Measurements from ENCODE around the gene FMNL1.

The FMNL1 gene

DNA sequence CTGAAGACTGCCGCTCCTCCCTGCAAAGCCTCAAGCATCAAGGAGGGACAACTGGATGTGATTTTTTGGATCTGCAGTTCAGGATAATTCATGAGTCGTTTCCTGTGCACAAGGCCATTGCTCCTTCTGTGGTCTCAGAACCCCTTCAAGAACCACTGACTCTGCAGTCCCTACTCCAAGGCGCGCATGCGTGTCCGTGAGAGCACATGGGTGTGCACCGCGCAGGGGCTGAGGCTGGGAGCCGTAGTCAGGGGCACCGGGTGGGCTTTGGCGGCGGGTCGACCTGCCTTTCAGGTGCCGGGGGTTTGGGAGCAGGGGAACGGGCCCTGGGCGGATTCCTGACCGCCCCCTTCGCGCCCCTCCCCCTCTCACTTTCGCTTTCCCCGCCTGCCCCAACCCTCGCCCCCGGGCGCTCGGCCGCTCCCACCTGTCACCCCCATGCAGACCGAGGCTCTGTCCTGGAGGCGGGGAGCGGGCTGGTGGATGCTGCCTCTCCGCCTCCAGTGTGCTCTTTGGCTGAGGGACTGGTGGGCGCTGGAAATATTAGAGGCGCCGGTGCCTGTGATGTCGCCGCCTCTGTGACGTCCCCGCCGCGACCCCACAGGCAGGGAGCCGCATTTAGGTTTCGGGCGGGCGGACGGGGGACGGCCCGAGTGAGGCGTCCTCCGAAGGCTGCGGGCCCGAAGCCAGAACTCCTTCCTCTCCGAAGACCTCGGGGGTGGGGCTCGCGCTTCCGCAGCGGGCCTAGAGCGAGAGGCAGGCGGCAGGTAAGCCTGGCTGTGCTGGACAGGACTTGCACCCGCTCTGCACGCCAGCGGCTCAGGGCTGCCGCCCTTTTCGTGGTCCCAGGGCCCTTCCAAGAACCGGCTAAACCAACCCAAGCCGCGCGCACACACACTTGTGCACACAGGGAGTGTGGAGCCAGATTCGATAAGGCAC lies 40.2 kb downstream of the FMNL1 start, which contains the start of gene SPATA32:
TSS of gene SPATA32 (minus strand) at position 518 of the 939 bp plus-strand sequence. CDS start at position 440, 78 bp downstream.
- peak; percentile 62 for DNase-seq

- no peak for DNase-seq
Observed at GRCh38 chr17:45262516-45263476, 41.1 kb downstream of the FMNL1 start.

DNA sequence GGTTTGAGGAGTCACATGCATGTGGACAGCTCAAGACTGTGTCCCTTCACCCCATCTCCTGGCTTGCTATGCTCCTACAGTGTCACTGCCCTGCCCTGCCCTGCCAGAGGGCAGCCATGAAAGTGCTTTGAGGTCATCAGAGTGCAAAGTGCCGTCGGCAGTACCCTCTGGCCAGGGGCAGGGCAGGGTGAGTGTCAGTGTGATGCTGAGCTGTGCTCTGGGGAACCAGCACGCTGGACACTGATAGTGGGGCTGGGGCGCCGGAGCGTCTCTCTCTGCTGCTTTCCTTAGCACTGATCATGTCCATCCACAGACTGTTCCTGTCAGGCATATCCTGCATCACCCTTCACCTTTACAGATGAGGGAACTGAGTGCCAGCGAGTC lies 41.8 kb downstream of the FMNL1 start:
- DNase-seq, result no peak

DNA sequence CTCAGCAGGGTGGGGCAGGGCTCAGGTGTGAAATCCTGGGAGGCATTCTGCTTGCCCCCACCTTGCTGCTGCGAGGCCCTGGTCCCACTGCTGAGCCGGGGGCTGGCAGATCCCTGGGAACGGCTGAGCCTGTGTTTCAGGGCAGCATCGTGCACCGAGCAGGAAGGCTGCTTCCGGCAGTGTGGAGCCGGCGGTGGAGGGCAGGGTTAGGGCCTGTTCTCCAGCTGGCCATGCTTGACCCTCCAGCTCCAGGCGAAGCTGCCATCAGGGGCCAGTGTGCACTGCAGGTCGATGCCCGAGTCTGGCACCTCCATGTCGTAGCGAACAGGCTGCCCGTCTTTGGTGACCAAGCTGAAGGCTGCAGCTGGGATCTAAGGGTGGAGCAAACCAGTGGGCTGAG lies 42.7 kb downstream of the FMNL1 start:
- no peak for DNase-seq

DNA sequence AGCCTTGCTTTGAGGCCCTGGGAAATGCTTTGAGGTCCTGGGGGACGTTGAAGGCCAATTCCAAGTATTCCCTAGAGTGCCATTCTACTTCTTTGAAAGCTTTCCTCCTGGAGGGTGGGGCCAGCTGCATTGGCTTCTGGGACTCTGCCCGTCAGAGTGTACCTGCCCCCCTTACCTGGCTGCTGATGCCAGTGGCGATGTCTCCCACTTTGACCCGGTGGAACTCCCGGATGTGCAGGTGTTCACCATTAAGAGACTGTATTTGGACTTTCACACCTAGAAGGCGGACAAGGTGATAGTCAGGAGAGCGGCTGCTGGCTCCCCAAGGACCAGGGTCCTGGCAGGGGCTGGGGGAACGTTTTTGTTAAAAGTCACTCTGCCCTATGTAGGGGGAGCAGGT lies 43.3 kb downstream of the FMNL1 start:
- no peak for DNase-seq

GRCh38 chr17:45265821-45266220 lies 44.1 kb downstream of the FMNL1 start:
- no peak for DNase-seq

DNA sequence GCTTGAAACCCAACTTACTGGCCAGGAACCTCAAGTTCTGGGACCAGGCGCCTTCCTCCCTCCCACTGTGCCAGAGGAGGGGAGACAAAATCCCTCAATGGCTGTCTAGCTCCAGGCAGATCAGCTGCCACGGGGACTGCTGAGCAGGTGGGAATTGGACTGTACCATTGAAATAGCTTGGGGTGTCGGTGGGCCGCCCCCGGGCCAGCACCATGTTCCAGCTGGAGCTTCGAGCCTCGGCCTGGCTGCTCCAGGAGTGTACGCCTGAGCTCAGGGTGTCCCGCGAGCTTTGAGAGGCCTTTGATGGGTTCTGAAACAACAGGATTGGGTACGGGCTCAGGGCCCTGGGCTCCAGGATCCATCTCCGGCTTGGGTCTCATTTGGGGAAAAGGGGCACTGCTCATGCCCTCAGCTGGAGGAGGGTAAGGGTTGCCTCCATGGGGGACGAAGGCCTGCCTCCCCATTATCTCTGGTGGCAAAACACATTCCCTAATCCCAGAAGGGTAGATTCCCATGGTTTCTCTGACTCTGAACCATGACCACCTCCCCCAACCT lies 44.8 kb downstream of the FMNL1 start:
- no peak for DNase-seq

GRCh38 chr17:45267436-45268055 lies 45.9 kb downstream of the FMNL1 start:
- DNase-seq, result no peak

DNA sequence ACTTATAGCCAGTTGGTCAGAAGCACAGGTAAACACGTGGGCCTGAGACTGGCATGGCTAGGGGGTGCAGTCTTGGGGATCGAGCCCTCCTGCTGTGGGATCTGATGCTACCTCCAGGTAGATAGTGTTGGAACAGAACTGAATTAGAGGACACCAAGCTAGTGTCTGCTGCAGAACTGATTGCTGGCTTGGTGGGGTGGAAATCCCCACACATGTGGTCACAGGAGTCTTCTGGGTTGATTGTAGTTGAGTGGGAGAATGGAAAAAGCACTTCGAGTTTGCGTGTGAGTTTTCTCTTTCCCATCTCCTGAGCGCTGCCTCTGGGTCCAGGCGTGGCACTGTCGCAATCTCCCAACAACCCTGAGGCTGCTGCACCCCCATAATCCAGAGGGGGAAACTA lies 48.2 kb downstream of the FMNL1 start:
- DNase-seq, result no peak

- peak; percentile 63 for DNase-seq
Observed at GRCh38 chr17:45270828-45271418, 49.2 kb downstream of the FMNL1 start.

- DNase-seq, result no peak
Observed at GRCh38 chr17:45271603-45272002, 49.9 kb downstream of the FMNL1 start.

DNA sequence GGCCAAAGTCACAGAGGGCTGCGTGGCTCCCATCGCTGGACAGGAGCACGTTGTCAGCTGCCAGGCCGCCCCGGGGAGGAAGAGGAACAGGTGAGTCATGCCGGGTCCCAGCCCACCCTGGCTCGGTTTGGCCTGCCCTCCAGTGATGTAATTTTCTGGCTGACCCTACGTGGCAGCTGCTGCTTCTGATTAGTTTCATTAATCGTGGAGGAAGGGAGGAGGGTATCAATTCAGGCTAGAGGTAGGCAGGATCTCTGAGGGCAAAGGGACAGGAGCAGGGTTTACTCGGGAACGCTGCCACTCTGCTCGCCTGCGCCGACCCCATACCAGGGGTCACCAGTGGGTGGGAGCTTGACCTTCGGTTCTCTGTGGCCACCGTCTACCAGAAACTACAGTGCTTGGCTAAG lies 51.9 kb downstream of the FMNL1 start:
- DNase-seq, result no peak

GRCh38 chr17:45274033-45274432 lies 52.3 kb downstream of the FMNL1 start:
- DNase-seq, result no peak

- DNase-seq, result no peak
Observed at GRCh38 chr17:45276031-45276430, 54.3 kb downstream of the FMNL1 start.

- peak; percentile 92 for DNase-seq
Observed at GRCh38 chr17:45277216-45277849, 55.6 kb downstream of the FMNL1 start.

- no peak for DNase-seq
Observed at GRCh38 chr17:45277992-45278391, 56.3 kb downstream of the FMNL1 start.

DNA sequence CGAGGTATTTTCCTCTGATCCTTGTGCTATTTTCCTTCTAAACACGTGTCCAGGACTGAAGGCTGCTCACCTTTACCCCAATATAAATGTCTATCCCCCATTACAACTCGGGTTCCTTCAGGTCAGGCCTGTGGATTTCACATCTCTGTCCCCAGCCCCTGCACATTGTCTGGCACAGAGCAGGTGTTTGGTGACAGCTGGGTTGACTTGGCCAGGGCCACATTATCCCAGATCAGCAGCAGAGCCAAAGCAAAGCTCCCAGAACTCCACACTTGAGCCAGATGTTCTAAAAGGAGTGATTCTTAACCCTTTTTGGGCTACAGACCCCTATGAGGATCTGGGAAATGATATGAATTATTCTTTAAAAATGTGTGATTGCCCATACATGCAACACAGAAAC lies 58.2 kb downstream of the FMNL1 start:
- DNase-seq, result no peak

DNA sequence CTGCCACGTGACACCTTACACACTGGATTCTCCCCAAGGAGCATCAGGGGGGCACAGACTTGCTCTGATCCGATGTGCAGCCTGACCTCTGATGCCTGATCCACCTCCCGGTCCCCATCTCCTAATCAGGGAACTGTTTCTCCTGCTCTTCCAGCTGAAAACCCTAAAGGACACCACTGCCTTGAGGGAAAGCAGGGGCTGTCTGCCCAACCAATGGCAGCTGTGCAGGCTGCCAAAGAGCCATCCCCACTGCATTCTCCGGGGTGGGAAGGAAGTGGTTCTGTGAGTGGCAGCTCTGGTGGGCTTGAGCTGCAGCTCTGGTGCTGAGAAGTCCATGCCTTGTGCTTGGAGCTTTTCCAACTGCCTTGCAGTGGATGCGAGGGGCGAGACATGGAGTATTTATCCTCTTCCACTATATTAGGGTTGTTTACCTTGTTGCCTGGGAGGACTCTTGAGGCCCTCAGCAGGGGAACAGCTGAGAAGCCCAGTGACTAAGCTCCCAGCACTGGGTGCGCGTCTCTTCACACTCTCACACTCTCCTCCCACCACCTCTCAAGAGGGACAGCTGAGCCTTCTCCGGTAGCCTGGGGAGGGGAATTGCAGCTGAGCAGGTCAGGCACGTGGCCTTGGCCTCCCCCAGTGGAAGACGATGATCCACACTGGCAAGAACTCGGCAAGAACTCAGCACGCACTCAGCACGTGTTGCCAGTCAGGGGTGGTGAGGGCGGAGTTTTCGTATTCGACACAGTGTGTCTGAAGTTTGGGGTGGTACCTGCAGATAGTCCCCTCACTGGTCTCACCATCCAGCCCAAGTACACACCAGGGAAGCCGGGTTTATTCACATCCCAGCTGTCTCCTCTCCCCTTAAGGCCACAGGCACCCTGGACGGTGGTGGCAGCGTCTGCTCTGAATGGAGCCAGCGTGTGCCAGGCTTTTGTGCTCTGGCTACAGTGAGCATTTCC lies 61.3 kb downstream of the FMNL1 start:
- DNase-seq, result no peak

DNA sequence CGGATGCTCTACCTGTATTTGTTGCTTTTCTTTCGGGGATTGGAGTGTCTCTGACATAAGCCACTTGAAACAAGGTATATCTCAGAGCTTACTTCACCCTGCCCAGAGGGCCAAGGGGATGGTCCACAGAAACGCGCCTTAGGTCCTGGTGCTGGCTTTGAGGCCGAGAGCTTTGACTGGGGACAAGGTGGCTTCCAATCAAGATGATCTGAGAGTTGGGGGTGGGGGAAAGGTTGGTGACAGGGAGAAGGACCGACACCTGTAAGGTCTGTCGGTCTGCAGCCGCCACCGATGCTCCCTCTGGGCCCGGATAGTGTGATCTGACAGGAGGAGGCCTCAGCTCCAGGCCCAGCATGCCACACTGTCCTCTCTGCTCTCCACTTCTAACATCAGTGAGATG lies 62.0 kb downstream of the FMNL1 start:
- DNase-seq, result no peak

All from activated CD4-positive, alpha-beta T cell treated with anti-CD3 and anti-CD28 coated beads, Interleukin-2, amount 50 U/mL, for 1 hour (primary cell).